Measurements from ENCODE around the gene ISCA2. TPM values are rescaled to one million over a fixed set of nuclear protein-coding genes. Genes with fewer than 3 reads are reported as not detected.
"Not testable (repeated sequence)": the region's sequence is repeated elsewhere in the genome, so short reads cannot be mapped to it uniquely, and the experiment has no call there.

ISCA2 gene
- total RNA-seq, 1 donor from 2014 or later, result 14.8 TPM

GRCh38 chr14:74528886-74529285, 35.3 kb downstream of the ISCA2 start:
- DNase-seq, result no peak

- no peak for DNase-seq
These were observed 37.4 kb downstream of the ISCA2 start for GRCh38 chr14:74531006-74531405.

DNA sequence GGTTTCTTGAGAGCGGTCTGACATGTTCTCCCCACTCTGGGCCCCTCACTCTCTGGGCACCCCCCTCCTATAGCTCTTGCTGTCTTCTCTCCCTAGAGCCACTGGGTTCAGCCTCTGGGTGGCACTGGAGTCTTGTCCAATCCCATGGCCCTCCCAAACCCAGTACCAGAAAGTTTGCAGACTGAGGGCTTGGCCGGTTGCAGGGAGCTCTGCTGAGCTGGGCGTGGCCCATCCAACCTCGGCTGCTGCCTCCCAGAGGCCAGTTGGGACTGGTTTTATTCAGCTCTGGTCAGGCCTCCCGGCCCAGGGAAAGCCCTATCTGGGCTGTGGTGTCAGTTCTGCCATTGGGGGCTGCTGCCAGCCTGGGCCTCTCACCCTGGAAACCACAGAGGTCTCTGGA, 37.9 kb downstream of the ISCA2 start:
- DNase-seq, result peak; percentile 51

GRCh38 chr14:74532246-74532645, 38.7 kb downstream of the ISCA2 start:
- no peak for DNase-seq

- no peak for DNase-seq
These were observed 40.0 kb downstream of the ISCA2 start for GRCh38 chr14:74533576-74533975.

DNA sequence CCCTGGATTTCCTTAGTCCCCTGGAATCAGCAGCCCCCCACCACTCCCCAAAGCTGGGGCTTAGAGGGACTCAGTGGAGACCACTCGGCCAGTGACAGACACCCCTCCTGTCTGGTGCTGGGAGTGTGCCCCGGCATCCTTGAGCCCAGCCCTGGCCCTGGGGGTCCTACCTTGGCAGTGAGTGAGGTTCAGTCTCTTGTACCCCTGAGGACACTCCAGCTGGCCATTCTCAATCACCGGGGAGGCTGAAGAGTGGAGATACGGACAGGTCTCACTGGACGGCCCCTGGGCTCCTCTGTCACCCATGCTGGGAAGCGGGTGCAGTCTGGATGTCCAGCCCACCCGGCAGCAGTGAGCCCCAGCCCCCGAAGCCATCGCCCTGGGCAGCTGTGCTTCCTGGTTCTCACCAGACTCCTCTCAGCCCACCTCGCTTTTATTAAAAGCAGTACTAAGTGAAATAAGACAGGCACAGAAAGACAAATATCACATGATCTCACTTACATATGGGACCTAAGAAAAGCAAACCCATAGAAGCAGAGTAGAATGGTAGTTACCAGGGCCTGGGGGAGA, 42.3 kb downstream of the ISCA2 start:
- DNase-seq, result no peak

DNA sequence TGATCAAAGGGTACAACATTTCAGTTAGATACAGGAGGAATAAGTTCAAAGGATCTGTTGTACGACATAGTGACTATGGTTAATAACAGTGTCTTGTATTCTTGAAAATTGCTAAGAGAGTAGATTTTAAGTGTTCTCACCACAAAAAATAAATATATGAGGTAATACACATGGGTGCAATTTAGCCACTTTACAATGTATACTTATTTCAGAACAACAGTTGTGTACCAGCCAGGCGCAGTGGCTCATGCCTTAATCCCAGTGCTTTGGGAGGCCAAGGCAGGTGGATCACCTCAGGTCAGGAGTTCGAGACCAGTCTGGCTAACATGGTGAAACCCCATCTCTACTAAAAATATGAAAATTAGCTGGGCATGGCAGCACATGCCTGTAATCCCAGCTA, 42.8 kb downstream of the ISCA2 start:
- DNase-seq, result not testable (repeated sequence)

DNA sequence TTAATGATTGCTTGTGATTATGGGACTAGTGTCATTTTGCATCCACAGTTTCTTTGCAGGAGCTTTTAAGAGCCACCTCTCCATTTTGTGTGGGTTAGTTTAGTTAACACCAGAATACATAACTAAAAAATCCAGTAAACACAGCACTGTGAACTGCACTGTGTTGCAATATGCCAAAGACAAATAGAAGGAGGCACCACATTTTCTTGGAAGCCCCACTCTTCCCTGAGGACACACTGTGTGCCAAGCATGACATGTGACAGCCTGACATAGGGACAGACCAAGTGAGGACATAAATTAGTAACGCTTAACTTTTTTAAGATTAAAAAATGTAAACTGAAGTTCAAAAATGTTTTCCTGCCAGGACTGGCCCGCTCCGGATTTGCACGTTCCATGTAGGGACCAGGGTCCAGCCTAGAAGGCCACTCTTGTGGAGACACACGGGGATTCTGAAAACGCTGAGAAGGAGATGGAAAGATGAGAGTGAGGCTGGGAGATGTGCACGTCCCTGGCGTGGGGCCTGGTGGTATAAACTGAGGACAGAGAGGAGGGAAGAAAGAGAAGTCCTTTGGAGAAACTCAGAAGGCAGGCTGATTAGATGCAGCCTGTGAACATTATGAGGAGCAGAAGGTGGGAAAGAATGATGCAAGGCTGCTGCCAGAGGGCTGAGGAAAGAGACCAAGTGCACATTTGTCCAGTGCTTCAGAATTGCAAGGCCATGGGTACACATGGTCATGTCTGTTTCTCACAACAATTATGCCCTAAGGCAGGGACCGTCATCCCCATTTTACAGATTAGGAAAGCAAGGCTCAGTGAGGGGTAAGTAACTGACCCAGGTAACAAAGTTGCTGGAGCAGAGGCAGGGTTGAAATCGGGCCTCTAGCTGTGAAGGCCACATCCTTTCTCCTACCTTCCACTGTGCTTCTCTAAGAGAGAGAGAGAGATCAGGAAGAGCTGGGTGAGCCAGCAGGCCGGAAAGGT, 45.1 kb downstream of the ISCA2 start:
- no peak for DNase-seq

- DNase-seq, result no peak
These were observed 45.9 kb downstream of the ISCA2 start for GRCh38 chr14:74539503-74539902.

DNA sequence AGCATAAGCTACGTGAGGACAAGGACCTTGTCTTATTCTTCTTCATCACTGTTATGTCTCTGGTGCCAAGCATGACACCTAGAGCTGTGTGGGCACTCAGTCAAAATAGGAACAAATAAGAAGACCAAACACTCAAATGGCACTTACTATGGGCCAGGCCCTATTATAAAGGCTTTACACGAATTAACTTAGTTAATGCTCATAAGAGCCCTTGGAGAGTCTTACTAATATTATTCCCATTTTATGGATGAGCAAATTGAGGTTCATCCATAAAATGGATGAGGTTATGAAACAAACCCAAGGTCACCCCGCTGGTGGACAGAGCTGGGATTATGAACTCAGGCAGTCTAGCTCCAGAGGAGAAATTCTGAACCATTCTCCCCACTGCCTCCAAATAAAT, 47.7 kb downstream of the ISCA2 start:
- no peak for DNase-seq

- DNase-seq, result no peak
These were observed 48.6 kb downstream of the ISCA2 start for GRCh38 chr14:74542056-74542685.

DNA sequence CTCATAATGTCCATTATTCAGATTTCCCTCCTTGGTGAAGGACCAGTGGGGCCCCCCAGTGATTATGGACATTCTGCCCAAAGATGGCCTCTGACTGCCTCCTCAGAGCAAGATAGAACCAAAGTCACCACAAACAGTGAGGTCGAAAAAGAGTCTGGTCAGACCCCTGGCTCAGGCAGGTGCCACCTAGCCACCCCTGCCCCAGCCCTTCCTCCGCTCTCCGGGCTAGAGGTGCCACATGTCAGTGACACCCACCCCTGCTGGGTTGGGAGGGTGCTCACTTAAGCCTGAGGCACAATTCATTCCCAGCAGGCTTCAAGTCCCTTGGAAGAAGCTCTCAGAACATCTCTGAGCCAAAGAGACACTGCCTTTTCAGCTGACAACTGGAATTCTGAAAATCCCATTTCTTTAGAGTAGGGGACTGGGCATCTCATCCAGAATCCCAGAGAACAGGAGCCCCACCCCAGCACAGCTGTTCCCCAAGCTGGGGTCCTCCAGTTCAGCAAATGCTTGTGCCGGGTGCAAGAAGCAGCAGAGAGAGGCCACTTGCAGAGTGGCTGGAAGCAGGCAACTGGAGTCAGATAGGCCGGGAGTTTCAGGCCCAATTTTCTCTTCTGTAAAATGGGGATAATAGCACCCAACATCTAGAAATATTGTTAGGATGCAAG, 50.3 kb downstream of the ISCA2 start:
- DNase-seq, result peak; percentile 59

DNA sequence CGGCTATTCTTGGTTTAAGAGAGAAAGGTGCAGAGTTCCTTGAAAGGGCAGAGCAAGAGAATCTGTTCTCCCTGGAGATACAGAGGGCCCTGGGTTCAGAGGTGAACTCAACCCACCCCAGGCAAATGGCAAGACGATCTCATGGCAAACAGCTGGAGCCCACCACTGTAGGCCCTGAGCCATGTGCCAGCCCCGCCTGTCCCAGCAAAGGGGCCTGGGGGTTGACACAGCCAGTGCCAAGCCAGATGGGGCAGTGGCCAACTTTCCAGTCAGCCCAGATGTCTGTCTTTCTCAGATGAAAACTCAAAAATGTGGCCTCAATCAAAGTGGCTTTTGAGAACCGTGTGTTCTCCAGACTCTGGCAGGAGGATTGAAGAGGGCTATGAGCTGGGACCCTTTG, 51.8 kb downstream of the ISCA2 start:
- DNase-seq, result peak; percentile 78

DNA sequence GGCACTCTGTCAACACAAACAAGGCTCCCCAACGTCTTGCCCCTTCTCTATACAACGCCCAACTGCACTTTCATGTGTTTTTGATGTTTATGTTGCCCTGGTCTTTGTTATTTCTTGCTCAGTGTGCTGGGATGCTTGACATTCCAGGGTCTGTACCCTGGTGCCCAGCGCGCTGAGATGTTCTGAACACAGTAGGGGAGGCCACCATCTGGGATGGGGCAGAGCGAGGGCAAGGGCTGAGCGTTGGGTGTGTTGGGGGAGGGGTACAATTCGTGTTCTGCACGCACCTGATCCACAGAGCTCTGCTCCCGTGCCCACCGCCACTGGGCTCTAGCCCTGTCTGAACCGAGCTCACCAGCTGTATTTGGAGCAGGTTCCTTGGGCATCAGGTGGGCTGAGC, 52.9 kb downstream of the ISCA2 start:
- DNase-seq, result no peak

Other genes with a start within 250 kb of the ISCA2 start
- gene ABCD4, start 190.8 kb upstream of the ISCA2 start, total RNA-seq, result 29.0 TPM
- not detected for gene VRTN, start 145.3 kb upstream of the ISCA2 start, total RNA-seq
- gene SYNDIG1L, start 67.6 kb upstream of the ISCA2 start, total RNA-seq, result not detected
- 67.7 TPM for gene NPC2, start 460 bp upstream of the ISCA2 start, total RNA-seq
- 29.1 TPM for gene LTBP2, start 118.5 kb downstream of the ISCA2 start, total RNA-seq
- gene AREL1, start 219.3 kb downstream of the ISCA2 start, total RNA-seq, result 17.1 TPM
- gene FCF1, start 219.4 kb downstream of the ISCA2 start, total RNA-seq, result 28.4 TPM

Measured in tongue (tissue), 2 donors.